ENCODE results near the gene PHF5A.
"Not testable (repeated sequence)": the region's sequence is repeated elsewhere in the genome, so short reads cannot be mapped to it uniquely, and the experiment has no call there.

PHF5A gene

GRCh38 chr22:41444360-41445128 is 23.9 kb downstream of the PHF5A start:
- no peak for TF ChIP-seq CTCF (IDR thresholded peaks at IDR 0.05; ENCODE audit: extremely low read depth, insufficient read depth, missing control alignments)
- DNase-seq (ENCODE audit: low spot score), result peak; percentile 87
- in situ Hi-C loops (cut with MboI; ENCODE audit: low pct_unique_long_range_greater_than_20kb, low sequenced_read_pairs, unreplicated experiment), result no loop called here

GRCh38 chr22:41442240-41442792 is 26.2 kb downstream of the PHF5A start:
- in situ Hi-C loops (cut with MboI; ENCODE audit: low pct_unique_long_range_greater_than_20kb, low sequenced_read_pairs, unreplicated experiment), result no loop called here
- no peak for TF ChIP-seq CTCF (IDR thresholded peaks at IDR 0.05; ENCODE audit: extremely low read depth, insufficient read depth, missing control alignments)
- DNase-seq (ENCODE audit: low spot score), result no peak

GRCh38 chr22:41440511-41440910 is 28.0 kb downstream of the PHF5A start:
- in situ Hi-C loops (cut with MboI; ENCODE audit: low pct_unique_long_range_greater_than_20kb, low sequenced_read_pairs, unreplicated experiment); DNase-seq (ENCODE audit: low spot score): not testable (repeated sequence)

GRCh38 chr22:41437198-41437597 is 31.3 kb downstream of the PHF5A start:
- no peak for TF ChIP-seq CTCF (IDR thresholded peaks at IDR 0.05; ENCODE audit: extremely low read depth, insufficient read depth, missing control alignments)
- in situ Hi-C loops (cut with MboI; ENCODE audit: low pct_unique_long_range_greater_than_20kb, low sequenced_read_pairs, unreplicated experiment), result no loop called here
- DNase-seq (ENCODE audit: low spot score), result no peak

GRCh38 chr22:41436322-41437113 is 32.0 kb downstream of the PHF5A start:
- in situ Hi-C loops (cut with MboI; ENCODE audit: low pct_unique_long_range_greater_than_20kb, low sequenced_read_pairs, unreplicated experiment), result no loop called here
- no peak for TF ChIP-seq CTCF (IDR thresholded peaks at IDR 0.05; ENCODE audit: extremely low read depth, insufficient read depth, missing control alignments)
- no peak for DNase-seq (ENCODE audit: low spot score)

- in situ Hi-C loops (cut with MboI; ENCODE audit: low pct_unique_long_range_greater_than_20kb, low sequenced_read_pairs, unreplicated experiment), result no loop called here
These were observed 32.9 kb downstream of the PHF5A start for GRCh38 chr22:41435560-41435959.

GRCh38 chr22:41434361-41435003 is 34.0 kb downstream of the PHF5A start:
- DNase-seq (ENCODE audit: low spot score); in situ Hi-C loops (cut with MboI; ENCODE audit: low pct_unique_long_range_greater_than_20kb, low sequenced_read_pairs, unreplicated experiment): not testable (repeated sequence)

More at GRCh38 chr22:41435560-41435959, 32.9 kb downstream of the PHF5A start:
- no peak for DNase-seq (ENCODE audit: low spot score)
- TF ChIP-seq CTCF (IDR thresholded peaks at IDR 0.05; ENCODE audit: extremely low read depth, insufficient read depth, missing control alignments), result no peak

- in situ Hi-C loops (cut with MboI; ENCODE audit: low pct_unique_long_range_greater_than_20kb, low sequenced_read_pairs, unreplicated experiment); DNase-seq (ENCODE audit: low spot score): not testable (repeated sequence)
These were observed 35.0 kb downstream of the PHF5A start for GRCh38 chr22:41433480-41433879.
